Erythroblast (primary cell): ENCODE results near the gene HDHD5.

ENCODE experiments used
- DNase-seq, 2 experiments: peaks; one replicate each; lab custom pipeline; 2025; lab: John Stamatoyannopoulos, UW
- GATA1 ChIP-seq: IDR thresholded peaks from 2 replicates; pipeline ENCODE4 v1.6.1; 2011; ENCODE audit warnings: low read depth, mild to moderate bottlenecking, control low read depth, low read length, moderate library complexity
- POLR2A ChIP-seq: IDR thresholded peaks from 2 replicates; pipeline ENCODE4 v1.6.1; 2011; ENCODE audit warnings: mild to moderate bottlenecking, low read length

Gene HDHD5

DNA sequence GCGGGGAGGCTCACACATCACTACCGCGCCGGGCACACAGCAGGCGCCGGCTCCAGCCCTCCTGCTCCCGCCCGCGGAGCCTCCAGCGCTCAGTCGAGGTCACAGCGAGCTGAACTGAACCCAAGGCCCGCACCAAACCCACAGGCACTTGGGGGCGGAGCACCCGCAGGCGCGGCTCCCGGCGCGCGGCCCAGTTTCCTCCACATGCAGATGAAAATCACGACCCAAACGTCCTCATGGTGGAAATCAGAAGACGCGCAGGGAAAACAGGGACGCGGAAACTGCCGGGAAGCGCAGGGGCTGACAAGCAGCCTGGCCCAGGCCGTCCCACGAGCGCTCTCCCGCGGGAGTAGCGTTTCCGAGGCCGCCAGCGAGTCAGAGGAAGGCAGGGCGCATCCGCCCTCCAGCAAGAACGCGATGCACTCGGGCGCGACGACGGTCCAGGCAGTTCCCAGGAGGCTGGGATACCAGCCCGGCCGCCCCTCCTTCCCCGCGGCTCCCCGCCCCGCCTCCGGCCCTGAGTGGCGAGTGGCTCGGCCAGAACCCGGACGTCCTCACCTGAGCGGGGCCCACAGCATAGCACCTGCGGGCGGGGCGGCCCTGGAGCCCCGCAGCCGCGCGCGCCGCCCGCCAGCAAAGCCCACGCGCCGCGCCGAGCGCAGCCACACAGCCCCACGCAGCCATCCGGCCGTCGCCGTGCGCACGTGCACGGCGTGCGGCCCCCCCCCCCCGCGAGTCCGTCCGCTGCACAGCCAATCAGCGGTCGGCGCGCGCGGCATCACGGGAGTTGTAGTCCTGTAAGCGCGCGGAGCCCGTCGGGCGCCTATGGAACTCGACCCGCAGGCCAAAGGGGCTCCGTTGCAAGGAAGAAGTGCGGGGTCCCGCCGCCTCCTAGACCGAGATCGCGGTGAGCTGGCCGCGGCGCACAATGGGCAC lies at the start of gene HDHD5:
Gene HDHD5 (minus strand): TSS at position 710 of the 936 bp plus-strand sequence. CDS start 26 bp downstream, at position 684.
- TF ChIP-seq GATA1 (no peak), POLR2A (no peak)
- DNase-seq: peak; percentile 68 to 76

DNA sequence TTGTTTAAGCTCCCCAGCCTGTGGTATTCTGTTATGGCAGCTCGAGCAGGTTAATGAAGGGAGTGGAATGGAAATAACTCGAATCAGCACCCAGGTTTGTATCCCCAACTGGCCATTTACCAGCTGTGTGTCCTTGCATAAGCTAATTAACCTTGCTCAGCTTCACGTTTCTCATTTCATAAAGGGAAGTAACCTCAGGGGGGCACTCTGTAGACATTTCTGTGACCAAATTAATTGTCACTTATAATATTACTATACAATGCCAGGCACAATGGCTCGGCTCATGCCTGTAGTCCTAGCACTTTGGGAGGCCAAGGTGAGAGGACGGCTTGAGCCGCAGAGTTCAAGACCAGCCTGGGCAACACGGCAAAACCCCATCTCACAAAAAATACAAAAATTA lies 46.4 kb upstream of the HDHD5 start:
- TF ChIP-seq POLR2A (no peak), GATA1 (no peak)
- DNase-seq: no peak

DNA sequence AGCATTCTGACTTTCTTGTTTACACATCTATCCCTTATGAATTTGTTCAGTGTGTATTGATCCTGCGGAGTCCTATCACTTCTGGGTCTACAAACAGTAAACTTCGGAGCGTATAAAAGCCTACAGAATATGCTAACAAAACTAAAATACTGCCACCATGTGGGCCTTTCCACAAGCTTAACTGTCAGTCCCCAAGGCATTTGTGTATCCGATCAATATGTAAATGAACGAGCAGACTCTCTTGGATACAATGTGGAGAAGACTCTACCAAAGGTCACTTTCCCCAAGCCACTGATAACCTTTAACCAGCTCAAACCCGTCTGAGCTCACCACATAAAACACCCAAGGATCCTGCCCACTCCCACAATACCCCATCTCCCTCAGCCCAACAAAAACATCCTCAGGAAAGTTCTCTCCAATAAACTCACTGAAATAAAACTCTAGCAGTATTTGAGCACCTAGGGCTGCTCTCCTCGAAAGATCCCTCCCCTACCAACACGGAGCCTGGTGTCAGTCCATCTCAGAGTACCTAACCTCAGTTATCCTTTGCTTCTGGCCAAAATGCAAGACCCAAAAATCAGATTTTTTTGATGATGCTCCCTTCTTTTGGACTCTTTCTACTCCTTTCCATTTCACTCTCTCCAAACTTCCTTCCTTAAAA lies 42.3 kb upstream of the HDHD5 start:
- TF ChIP-seq GATA1 (no peak), POLR2A (no peak)
- no peak for DNase-seq

DNA sequence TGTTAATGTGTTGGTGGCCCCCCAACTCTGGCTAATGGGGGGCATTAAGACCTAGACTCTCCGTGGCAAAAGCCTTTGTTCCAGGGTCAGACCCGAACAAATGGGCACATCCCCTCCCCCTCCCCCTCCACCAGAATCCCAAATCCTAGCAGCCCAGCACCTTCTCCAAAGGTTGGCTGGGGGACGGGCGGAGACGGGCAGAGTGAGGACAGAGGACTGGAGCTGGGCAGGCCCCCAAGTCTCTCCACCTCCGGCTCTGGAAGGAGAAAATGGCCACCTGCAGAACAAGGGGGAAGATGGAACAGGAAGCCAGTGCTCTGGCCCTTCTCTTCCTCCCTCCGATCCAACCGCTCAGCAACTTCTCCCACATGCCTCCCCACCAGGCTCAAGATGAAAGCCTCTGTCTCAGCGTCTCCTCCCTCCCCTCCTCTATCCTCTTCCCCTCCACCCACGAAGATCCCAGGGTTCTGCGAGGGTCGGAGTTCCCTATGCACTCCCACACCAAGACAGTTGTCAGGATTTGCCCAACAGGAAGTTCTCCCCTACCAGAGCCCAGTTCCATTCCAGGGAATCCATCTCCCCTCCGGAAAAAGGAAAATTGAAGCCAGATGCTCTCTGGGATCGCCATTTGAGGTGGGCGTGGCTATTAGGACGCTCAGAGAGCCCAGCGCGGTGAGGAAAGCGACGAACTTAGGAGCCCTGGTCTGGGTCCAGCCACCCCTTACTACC lies 40.1 kb upstream of the HDHD5 start:
- no peak for DNase-seq

DNA sequence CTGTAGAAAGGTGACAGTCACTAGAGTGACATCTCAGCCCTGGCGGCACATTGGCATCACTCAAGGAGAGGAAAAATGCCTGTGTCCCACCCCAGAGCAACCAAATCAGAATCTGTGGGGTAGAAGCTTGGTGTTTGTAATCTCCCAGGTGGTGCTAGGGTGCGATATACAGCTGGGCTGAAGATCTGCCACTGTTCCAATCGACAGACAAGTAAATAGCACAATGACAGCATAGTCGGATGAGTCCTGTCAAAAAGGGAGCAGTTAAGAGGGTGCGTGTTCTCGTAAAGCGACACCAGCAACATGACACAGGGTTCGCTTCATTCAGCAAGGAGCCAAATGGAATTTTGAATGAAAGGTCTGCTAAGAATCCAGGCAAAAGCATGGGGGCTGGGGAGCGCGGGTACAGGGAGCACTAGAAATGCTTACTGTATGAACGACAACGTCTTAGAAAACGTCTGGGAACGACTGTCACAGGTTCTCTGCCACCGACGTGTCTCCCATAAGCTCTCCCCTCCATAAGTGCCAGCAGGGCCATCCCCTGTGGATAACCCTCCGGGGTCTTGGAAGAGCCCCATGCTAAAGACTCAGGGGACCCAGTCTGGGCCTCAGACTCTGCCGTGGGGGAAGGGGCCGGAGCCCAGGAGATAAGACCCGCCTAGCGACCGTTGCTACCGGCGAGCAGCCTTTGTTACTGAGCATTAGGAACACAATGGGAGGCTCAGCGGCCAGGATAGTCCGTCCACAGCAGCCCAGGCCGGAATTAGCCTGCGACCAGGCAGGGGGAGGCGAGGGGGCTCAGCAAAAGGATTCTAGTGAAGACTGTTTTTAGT lies 39.3 kb upstream of the HDHD5 start:
- no peak for TF ChIP-seq GATA1
- TF ChIP-seq POLR2A: no peak
- no peak for DNase-seq

More for the DNA sequence above, 40.1 kb upstream of the HDHD5 start:
- no peak for TF ChIP-seq GATA1
- TF ChIP-seq POLR2A: no peak

DNA sequence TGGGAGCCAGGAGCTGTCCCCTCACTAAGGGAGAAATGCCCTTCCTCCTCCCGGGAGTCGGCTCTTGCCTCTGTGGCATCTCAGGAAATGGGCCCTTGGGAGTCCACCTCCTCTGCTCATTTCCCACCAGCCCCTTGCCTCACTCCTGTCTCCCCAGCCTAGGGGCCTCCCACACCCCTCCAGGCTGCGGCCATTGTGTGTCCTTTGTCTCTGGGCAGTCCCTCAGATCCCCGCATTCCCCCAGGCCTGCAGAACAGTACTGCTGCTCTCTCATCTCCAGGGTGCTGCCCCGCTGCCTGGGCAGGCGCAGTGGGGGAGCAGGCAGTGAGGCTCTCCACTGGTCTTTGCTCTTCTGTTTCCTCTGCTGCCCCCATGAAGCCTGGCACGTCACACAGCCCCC lies 35.1 kb upstream of the HDHD5 start:
- TF ChIP-seq POLR2A: no peak
- no peak for TF ChIP-seq GATA1

DNA sequence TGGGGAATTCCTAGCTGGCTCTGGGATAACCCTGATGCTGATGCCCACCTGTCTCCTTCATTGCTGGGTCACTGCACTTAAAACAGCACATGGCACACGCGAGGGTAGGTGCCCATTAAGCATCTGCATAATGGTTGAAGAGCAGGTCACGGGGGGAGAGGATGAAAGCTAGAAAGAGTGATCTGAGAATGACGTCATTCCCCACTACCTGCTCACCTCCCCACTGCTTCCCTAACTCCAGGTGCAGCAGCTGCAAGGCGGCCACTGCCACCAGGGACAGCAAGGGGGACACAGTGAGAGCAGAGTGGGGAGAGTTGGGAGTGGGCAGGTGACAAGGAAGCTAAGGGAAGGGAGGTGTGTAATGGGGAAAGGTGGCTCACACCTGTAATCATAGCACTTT lies 33.1 kb upstream of the HDHD5 start:
- TF ChIP-seq GATA1 (no peak), POLR2A (no peak)
- DNase-seq: no peak

More for the DNA sequence above, 35.1 kb upstream of the HDHD5 start:
- DNase-seq: no peak

DNA sequence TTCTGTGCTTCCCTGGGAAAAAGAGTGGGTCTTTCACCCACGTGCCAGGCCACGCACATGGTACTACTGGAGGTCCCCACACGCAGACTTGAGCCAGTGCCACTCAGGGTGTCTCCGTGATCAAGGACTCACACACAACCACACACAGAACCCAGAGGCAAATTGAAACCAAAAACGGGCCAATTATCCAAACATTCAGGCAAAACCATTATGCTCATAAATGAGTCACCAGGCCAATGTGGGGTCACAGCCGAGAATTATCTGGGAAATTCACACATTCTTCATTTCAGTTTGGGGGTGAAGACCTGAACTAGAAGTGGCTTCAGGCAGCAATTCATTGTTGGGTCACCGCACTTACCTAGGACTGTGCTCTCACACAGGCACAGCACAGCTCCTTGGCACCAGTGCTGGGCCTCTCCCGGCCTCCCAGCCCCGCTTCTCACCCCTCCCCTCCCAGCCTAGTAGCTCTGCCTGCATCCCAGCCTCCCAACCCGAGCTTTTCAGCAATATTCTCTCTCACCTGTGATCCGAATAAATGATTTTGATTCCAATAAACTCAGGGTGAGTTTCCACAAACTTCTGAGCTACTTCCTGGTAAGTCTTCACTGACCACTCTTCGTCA lies 32.2 kb upstream of the HDHD5 start:
- TF ChIP-seq GATA1: no peak
- TF ChIP-seq POLR2A: no peak
- no peak for DNase-seq

DNA sequence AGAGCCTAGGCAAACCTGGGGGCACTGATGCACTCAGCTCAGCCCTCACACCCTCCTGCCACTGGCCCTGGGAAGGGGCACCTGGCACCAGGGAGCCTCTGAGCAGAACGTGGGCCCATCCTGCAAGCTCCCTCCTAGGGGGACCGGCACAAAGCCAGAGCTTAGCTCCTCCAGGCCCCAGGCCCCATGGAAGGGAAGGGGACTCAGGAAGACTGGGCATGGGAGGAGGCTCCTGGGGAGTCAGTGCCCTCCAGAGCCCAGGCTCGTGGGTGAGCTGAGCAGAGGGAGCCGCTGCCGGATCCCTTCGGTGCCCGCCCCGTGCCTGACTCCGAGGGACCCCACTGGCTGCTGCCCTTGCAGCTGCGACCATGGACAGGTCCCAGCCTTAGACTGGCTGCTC lies 31.6 kb upstream of the HDHD5 start:
- TF ChIP-seq POLR2A (no peak), GATA1 (no peak)
- no peak for DNase-seq

DNA sequence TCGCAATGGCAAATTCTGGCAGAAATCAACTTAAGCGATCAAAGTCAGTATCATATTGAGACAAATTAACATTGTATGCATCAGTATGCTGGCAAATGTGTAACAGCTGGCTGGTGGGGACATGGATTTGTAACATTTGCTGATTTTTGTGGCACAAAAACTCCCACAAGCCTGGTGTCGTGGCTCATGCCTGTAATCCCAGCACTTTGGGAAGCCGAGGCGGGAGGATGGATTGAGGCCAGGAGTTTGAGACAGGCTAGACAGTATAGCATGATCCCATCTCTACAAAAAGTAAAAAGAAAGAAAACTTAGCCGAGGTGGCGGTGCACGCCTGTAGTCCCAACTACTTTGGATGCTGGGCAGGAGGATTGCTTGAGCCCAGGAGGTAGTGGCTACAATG lies 17.6 kb upstream of the HDHD5 start:
- TF ChIP-seq POLR2A: no peak
- no peak for TF ChIP-seq GATA1
- DNase-seq: no peak

DNA sequence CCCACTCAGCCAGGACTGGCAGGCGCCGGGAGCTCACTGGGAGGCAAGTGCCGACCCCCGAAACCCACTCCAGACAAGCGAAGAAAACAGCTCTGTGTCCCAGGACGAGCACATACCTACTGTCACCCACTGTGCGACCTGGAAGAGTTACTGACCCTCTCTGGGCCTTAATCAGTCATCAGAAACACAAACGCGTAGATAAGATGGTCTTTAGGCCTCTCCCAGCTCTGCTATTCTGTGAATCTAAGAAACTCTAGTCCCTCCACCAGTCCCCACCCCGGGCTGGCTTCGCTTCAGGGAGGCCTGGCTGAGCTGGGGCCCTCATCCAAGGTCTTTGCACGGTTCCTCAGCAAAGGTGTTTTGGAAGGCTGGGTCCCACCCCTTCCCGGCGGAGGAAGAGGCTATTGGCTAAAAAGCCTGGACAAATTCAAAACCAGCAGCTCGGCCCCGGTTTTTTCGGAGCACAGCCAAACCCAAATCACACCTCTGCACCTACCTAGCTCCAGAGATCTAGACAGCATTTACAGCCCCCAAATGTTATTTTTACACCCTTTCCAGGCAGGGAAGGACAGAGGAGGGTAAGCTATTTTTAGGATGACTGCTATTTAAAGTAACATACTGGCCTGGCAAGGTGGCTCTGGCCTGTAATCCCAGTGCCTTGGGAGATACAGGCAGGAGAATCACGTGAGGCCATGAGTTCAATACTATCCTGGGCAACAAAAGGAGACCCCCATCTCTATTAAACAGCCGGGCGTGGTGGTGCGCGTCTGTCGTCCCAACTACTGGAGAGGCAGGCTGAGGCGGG lies 13.2 kb upstream of the HDHD5 start:
- TF ChIP-seq POLR2A (no peak), GATA1 (no peak)
- no peak for DNase-seq
